ENCODE data around the gene TRAF2.

TRAF2 gene

GRCh38 chr9:136936645-136937170 lies 50.4 kb downstream of the TRAF2 start:
- DNase-seq (ENCODE audit: low read depth in 1 of 2, low spot score in 1 of 2) = no peak

- DNase-seq (ENCODE audit: low read depth in 1 of 2, low spot score in 1 of 2) = no peak
Observed at GRCh38 chr9:136937186-136938001, 51.1 kb downstream of the TRAF2 start.

DNA sequence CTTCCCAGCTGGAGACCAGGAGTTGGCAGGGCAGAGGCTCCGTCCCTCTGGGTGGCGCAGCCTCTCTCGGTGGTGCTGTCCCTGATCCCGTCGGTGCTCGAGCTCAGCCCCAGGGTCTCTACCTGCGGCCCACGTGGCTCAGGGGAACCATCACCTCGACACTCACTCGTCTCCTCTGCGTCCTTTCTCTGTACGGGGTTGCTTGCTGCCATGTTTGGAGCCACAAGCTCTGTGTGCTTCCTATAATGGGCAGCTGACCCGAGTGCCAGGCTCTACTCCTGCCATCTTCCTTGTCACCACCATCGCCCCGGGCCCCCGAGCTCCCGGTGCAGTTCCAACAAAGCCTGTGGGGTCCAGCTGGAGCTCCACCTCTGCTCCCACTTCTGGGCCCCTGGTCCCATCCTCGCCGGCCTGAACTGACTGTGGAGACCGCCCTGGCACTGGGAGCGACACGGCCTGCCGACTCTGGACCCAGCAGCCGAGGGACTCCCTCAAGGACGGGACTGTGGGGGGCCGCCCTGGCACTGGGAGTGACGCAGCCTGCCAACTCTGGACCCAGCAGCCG lies 53.2 kb downstream of the TRAF2 start:
- no peak for DNase-seq (ENCODE audit: low read depth in 1 of 2, low spot score in 1 of 2)

DNA sequence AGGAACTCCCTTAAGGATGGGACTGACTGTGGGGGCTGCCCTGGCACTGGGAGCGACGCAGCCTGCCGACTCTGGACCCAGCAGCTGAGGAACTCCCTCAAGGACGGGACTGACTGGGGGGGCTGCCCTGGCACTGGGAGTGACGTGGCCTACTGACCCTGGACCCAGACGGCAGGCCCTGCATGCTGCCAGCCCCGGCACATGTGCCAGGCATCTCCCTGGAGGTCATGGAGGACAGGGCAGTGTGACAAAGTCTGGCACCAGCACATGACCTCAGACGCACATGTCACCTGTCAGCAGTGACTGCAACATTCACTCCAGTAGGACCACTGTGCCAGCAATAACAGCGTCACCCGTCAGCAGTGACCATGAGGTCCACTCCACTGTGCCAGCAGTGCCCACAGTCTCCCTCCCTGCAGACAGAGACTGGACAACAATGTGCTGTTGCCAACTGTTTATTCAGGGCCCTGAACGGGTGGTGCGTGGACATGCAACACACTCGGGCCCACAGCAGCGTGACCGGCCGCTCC lies 53.7 kb downstream of the TRAF2 start:
- no peak for DNase-seq (ENCODE audit: low read depth in 1 of 2, low spot score in 1 of 2)

- DNase-seq (ENCODE audit: low read depth in 1 of 2, low spot score in 1 of 2) = no peak
Observed at GRCh38 chr9:136940526-136941230, 54.4 kb downstream of the TRAF2 start.

- DNase-seq (ENCODE audit: low read depth in 1 of 2, low spot score in 1 of 2) = no peak
Observed at GRCh38 chr9:136941231-136942111, 55.2 kb downstream of the TRAF2 start.

GRCh38 chr9:136942112-136942880 lies 56.0 kb downstream of the TRAF2 start:
- no peak for DNase-seq (ENCODE audit: low read depth in 1 of 2, low spot score in 1 of 2)

DNA sequence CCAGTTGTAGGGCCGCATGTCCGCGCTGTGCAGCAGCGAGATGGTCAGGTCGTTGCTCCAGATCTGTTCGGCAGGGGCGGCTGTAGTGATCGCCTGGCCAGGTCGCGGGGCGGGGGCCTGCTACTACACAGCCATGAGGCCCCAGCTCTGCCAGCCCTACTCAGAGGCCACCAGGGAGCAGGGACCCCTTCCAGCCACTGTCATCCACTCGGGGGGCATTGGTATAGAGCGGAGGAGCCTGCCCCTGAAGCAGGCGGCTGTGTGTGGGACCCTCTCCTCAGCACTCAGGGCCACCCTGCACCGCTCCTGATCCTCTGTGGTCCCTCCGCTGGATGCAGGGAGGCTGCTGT lies 56.5 kb downstream of the TRAF2 start:
- no peak for DNase-seq (ENCODE audit: low read depth in 1 of 2, low spot score in 1 of 2)

- DNase-seq (ENCODE audit: low read depth in 1 of 2, low spot score in 1 of 2) = no peak
Observed at GRCh38 chr9:136943291-136944211, 57.2 kb downstream of the TRAF2 start.

DNA sequence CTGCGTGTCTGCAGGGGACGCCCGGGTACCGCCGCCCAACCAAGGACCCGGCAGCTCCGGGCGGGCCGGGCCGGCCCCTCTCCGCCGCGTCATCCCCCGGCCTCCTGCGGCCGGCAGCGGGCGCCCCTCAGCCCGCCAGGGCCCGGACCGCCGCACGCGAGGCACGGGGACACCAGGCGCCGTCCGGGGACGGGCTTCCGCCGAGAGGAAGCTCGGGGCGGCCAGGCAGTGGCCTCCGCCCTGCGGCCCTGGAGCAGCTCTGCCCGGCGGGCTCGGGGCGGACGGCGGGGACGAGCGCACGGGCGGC lies 57.8 kb downstream of the TRAF2 start:
- DNase-seq (ENCODE audit: low read depth in 1 of 2, low spot score in 1 of 2) = peak in 1 of 2 donors; percentile 24

DNA sequence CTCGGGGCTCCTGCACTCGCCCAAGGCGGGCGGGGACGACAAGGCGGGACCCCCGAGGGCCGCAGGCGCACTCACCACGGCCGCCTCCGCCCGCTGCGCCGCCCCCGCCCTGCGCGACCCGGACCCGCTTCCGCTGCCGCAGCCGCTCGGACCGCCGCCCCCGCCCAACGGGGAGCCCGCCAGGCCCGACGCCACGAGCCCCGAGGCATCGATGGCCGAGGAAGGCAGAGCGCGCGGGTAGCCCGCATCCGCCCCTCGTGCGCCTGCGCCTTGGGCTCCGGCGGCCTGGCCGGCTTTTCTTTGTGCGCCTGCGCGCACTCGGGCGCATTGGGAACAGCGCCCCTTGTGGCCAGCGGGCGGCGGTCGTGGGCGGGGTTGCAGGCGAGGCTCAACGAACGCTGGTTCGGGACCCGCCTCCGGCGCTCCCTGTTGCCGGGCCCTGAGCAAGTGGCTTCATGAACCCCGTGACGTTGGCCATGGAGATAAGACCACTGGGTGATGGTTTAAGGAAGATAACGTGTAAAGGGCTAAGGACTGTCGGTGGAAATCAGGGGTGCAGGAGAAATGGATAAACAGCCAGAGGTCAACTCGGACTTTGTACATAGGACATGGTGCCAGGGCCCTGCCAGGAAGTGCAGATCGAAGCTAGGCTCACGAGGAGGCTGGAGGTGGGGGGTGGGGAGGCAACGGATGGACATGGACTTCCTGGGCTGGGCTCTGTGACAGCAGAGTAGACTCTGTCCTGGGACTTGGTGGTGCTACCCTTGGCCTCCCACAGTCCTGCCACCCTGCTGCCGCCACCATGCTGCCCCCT lies 58.4 kb downstream of the TRAF2 start, which contains the start of the genes C8G and FBXW5:
C8G (plus strand) TSS at position 725 of the 814 bp plus-strand sequence; CDS start at position 803, 78 bp downstream.
FBXW5 (minus strand) TSS at position 220 of the 814 bp plus-strand sequence. CDS start 655 bp downstream, outside the sequence.
- DNase-seq (ENCODE audit: low read depth in 1 of 2, low spot score in 1 of 2) = peak; percentile 91 to 93

DNA sequence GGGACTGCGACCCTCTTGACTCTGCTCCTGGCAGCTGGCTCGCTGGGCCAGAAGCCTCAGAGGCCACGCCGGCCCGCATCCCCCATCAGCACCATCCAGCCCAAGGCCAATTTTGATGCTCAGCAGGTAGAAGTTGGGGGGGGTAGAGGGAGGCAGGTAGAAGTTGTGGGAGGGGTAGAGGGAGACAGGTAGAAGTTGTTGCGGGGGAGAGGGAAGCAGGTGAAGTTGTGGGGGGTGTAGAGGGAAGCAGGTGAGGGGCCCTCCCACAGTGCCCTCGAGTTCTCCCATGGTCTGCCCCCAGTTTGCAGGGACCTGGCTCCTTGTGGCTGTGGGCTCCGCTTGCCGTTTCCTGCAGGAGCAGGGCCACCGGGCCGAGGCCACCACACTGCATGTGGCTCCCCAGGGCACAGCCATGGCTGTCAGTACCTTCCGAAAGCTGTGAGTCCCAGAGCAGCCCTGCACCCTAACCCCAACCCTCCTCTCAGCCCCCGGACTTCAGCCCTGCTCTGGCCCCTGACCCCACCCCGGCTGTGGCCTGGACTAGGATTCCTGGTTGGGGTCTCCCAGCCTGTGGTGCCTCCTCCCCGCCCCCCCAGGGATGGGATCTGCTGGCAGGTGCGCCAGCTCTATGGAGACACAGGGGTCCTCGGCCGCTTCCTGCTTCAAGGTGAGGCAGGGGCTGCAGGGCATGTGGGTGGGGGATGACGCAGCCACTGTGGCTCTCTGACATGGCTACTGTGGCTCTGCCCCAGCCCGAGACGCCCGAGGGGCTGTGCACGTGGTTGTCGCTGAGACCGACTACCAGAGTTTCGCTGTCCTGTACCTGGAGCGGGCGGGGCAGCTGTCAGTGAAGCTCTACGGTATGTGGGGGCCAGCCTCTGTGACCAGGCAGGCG lies 59.3 kb downstream of the TRAF2 start:
- DNase-seq (ENCODE audit: low read depth in 1 of 2, low spot score in 1 of 2) = no peak

- DNase-seq (ENCODE audit: low read depth in 1 of 2, low spot score in 1 of 2) = no peak
Observed at GRCh38 chr9:136946228-136947027, 60.1 kb downstream of the TRAF2 start.

- DNase-seq (ENCODE audit: low read depth in 1 of 2, low spot score in 1 of 2) = no peak
Observed at GRCh38 chr9:136947028-136947891, 60.9 kb downstream of the TRAF2 start.

DNA sequence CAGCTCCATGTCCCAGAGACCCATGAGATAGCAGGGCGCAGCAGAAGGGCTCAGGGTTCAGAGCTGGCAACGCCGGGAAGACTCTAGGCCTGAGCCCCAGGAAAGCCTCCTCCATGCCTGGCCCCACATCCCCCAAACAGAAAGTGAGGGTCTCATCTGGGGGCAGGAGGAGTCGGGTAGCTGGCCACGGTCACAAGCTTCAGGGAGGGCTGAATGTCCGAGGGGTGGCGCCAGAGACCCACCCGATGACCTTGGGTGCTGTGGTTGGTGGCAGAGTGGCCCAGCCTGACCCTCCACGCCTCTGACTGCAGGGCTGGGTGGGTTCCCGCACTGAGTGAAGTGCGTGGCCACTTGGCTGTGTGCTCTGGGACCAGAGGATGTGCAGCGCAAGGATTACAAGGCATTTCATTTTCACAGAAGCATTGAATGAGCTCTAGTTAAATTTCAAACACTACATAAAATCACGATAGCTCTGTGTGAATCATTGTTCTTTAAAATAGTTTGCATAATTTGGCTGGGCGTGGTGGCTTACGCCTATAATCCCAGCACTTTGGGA lies 61.7 kb downstream of the TRAF2 start:
- DNase-seq (ENCODE audit: low read depth in 1 of 2, low spot score in 1 of 2) = no peak
